ENCODE data around the gene MT1M.
"Not testable (repeated sequence)": the region's sequence is repeated elsewhere in the genome, so short reads cannot be mapped to it uniquely, and the experiment has no call there.

The MT1M gene

GRCh38 chr16:56671691-56672090 lies 39.2 kb downstream of the MT1M start:
- not testable (repeated sequence) for DNase-seq (ENCODE audit: low read depth in 1 of 2, low spot score in 1 of 2)

DNA sequence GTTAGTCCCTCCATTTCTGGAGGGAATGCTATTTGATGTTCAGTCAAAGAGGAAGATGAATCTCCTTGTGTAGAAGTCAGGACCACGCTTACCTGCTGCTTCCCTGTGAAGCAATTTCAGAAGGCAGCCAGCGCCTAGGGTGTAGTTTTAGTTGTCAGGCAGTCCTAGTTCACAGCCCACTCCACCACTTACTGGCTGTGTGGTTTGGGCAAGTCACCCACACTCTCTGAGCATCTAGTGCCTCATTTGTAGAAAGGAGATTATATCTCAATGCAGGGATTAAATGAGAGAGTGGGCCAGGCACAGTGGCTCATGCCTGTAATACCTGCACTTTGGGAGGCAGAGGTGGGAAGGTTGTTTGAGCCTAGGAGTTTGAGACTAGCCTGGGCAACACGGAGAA lies 39.7 kb downstream of the MT1M start:
- DNase-seq (ENCODE audit: low read depth in 1 of 2, low spot score in 1 of 2) = not testable (repeated sequence)

- DNase-seq (ENCODE audit: low read depth in 1 of 2, low spot score in 1 of 2) = no peak
Observed at GRCh38 chr16:56672761-56673536, 40.5 kb downstream of the MT1M start.

DNA sequence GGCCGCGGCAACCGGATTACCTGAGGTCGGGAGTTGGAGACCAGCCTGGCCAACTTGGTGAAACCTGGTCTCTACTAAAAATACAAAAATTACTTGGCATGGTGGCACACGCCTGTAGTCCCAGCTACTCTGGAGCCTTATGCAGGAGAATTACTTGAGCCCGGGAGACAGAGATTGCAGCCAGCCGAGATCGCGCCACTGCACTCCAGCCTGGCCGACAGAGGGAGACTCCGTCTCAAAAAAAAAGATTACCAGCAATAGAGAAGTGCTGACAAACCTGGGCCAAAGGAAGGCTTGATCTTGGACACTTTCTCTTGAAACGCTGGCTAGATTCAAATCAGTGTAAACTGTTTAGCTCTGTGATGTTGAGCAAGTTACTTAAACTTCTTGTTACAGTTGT lies 41.5 kb downstream of the MT1M start:
- no peak for DNase-seq (ENCODE audit: low read depth in 1 of 2, low spot score in 1 of 2)

DNA sequence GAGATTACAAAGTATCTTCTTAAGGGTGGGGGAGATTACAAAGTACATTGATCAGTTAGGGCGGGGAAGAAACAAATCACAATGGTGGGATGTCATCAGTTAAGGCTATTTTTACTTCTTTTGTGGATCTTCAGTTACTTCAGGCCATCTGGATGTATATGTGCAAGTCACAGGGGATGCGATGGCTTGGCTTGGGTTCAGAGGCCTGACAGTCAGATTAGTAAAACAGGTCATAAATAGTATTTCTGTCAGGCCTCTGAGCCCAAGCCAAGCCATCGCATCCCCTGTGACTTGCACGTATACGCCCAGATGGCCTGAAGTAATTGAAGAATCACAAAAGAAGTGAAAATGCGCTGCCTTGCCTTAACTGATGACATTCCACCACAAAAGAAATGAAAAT lies 42.1 kb downstream of the MT1M start:
- DNase-seq (ENCODE audit: low read depth in 1 of 2, low spot score in 1 of 2) = not testable (repeated sequence)

DNA sequence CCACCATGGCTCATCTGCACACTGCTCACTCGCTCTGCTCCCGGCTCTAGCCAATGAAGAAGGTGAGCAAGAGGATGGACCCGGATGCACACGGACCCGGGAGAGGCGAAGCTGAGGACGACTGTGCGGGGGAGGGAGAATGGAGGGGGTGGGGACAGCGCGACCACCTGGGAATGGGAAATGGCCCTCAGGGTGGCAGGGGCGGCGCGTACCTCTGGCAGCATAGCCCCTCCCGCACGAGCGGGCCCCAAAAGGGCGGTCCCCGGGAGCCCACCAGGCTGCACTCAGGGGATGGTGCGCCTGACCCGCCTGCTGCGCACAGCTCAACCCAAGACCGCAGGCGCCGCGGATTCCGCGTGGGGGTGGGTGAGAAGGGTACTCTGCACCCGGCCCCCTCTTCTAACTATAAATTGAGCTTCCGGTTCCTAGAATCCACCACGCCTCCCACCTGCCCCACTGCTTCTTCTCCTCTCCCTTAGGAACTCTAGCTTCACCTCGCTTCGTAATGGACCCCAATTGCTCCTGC lies 43.3 kb downstream of the MT1M start:
- peak in 1 of 2 donors; percentile 31 for DNase-seq (ENCODE audit: low read depth in 1 of 2, low spot score in 1 of 2)

GRCh38 chr16:56677474-56677873 lies 45.0 kb downstream of the MT1M start:
- DNase-seq (ENCODE audit: low read depth in 1 of 2, low spot score in 1 of 2) = no peak

DNA sequence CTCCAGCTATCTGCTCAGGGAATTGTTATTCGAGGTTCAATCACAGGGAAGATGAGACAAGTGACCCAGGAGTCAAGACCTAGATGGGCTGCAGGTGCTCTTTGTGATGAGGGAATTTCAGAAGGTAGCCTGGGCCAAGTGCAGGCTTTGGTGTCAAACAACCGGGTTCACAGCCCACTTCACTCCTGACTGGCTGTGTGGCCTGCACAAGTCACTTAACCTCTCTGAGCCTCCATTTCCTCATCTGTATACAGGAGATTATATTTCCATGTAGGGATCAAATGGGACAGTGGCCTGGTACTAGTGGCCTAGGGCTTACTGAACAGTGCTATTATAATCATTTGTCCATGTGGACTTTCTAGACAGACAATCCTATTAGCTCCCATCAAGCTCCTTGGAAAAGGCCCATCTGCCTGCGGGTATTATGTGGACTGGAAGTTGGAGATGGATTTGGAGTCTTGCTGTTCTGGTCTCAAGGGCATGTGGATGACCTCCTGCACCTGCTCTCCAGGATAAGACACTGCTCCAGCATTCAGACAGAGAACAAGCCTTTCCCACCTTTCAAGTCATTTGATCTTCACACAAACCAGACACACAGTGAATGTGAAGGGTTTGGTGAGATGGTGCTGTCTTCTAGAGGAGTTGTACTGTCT lies 46.7 kb downstream of the MT1M start:
- no peak for DNase-seq (ENCODE audit: low read depth in 1 of 2, low spot score in 1 of 2)

DNA sequence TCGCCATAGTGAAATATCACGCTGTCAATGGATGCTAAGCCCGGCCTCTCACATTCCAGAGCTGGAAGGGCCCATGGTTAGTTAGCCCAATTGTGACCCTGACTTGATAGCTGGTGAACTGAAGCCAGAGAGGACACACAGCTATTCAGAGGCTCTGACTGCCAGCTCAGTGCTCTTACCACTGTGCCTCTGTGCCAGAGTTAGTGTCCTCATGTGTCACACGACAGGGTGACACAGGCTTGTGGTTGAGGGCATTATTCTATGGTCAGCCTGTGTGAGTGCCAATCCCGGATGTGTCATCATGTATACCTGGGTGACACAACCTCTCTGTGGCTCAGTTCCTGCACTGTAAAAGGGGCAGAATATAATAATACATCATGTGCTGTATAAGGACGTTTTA lies 47.4 kb downstream of the MT1M start:
- DNase-seq (ENCODE audit: low read depth in 1 of 2, low spot score in 1 of 2) = no peak

GRCh38 chr16:56681939-56682702 lies 49.7 kb downstream of the MT1M start, which contains the start of gene MT1X:
MT1X (plus strand) TSS chr16:56682470; CDS start chr16:56682541, 71 bp downstream.
- peak; percentile 78 to 86 for DNase-seq (ENCODE audit: low read depth in 1 of 2, low spot score in 1 of 2)

DNA sequence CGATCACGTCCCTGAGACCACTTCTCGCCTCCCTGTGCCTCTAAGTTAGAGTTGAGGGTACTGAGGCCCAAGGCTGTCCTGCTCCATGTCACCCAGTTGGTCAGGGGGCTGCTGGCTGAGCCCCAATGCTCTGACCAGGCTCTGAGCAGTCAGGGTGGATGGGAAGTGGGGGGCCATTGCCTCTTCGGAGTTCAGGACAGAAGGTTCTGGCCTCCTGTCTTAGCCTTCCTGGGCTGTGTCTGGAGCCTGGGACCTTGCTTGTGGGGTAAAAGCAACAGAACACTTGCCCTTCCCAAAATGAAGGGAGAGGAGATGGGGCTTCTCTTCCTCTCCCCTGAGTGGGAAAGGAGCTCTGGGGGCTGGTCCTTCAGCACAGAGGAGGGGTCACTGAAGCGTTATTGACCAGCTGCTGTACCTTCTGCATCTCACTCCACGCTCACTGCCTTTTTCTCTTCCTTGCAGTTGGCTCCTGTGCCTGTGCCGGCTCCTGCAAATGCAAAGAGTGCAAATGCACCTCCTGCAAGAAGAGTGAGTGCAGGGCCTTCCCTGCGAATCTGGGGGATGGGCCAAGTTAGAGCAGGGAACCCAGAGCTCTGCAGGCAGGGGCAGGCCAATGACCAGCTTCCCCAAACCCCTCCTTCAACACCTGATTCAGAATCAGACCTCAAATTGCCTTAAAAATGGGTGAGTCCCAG lies 50.4 kb downstream of the MT1M start:
- DNase-seq (ENCODE audit: low read depth in 1 of 2, low spot score in 1 of 2) = no peak

Data from activated CD4-positive, alpha-beta T cell treated with anti-CD3 and anti-CD28 coated beads, Interleukin-2, amount 50 U/mL, for 24 hours (primary cell).